IPS-20b (cell line): Measurements from ENCODE around the gene GPR32.

Experiments
- H3K27ac ChIP-seq: one replicate; pipeline ENCODE4 v1.5.1; 2013; ENCODE audit warnings: low read length
- H3K27me3 ChIP-seq: 2 replicates; pipeline ENCODE4 v1.6.1; 2013; ENCODE audit warnings: mild to moderate bottlenecking, low read length, inconsistent platforms; ENCODE audit not compliant: insufficient read depth
- H3K36me3 ChIP-seq: 2 replicates; pipeline ENCODE4 v1.6.1; 2013; ENCODE audit warnings: low read depth, mild to moderate bottlenecking, inconsistent platforms, low read length, moderate library complexity; ENCODE audit not compliant: insufficient read depth
- H3K4me1 ChIP-seq: 2 replicates; pipeline ENCODE4 v1.6.1; 2013; ENCODE audit warnings: mild to moderate bottlenecking, control low read depth, inconsistent platforms, low read length, moderate library complexity; ENCODE audit not compliant: insufficient read depth
- H3K4me3 ChIP-seq: 2 replicates; pipeline ENCODE4 v1.5.1; 2013; ENCODE audit warnings: mild to moderate bottlenecking, low read length, inconsistent platforms
- H3K9ac ChIP-seq: 2 replicates; pipeline ENCODE4 v1.6.1; 2013; ENCODE audit warnings: low read depth, mild to moderate bottlenecking, inconsistent platforms, low read length, moderate library complexity
- H3K9me3 ChIP-seq: 2 replicates; pipeline ENCODE4 v1.6.1; 2013; ENCODE audit warnings: mild to moderate bottlenecking, low read depth, low read length, inconsistent platforms; ENCODE audit not compliant: insufficient read depth

Gene GPR32

DNA sequence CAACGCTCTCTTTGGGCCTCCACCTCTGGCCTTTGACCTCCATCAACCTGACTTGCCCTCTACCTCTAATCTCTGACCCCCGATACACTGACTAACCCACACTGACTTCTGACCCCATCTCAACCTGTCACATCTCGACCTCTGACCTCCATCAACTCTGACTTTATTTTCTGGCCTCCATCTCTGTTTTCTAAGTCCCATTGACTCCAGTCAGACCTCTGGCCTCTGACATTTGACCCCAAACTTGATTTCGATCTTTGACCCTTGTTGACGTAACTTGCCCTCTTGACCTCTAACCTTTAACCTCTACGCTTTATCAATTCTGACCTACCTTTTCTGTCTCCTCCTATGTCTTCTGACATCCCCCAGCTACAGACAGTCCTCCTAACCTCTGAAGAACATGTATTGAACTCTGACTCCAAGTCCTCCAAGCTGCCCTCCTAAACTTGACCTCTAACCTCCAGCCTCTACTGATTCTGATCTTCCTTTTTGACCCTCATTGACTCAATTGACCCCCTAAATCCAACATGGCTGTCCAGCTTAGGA lies 20.7 kb downstream of the GPR32 start:
- Histone ChIP-seq H3K27me3 (no peaks in the 10 kb centered on the region), H3K4me3 (no peak overlapping the region), H3K27ac (no peak overlapping the region), H3K9me3 (no peaks in the 10 kb centered on the region), H3K9ac (no peak overlapping the region), H3K4me1 (no peaks in the 10 kb centered on the region), H3K36me3 (peaks cover 6% of the 10 kb centered on the region; the same call in 1 of the 2 replicates)

DNA sequence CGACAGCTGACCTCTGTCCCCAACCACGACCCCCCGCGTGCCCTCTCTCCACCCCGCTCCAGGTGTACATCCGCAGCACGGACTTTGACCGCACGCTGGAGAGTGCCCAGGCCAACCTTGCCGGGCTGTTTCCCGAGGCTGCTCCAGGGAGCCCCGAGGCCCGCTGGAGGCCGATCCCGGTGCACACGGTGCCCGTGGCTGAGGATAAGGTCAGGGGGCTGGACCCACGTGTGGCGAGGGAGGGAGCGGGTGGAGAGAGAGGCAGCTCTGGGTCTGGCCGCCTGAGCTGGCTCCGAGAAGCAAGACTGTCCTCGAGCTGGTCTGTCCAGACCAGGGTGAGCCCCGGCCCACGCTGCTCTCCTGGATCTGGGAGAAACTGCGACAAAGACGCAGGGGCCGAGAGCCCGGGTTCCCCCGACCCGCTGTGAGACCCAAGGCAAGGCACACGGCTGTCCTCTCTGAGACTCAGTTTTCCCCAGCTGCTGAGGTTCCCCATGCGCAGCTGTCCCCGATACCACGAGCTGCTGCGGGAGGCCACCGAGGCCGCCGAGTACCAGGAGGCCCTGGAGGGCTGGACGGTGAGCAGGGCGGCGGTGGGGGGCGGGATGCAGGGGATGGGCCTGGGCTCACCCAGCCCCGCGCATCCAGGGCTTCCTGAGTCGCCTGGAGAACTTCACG lies 21.5 kb downstream of the GPR32 start:
- no peak overlapping the region for H3K27ac ChIP-seq
- peaks cover 14% of the 10 kb centered on the region; the same call in 1 of the 2 replicates for H3K36me3 ChIP-seq
- H3K27me3 ChIP-seq: no peaks in the 10 kb centered on the region
- H3K4me3 ChIP-seq: no peak overlapping the region
- no peaks in the 10 kb centered on the region for H3K4me1 ChIP-seq
- no peak overlapping the region for H3K9ac ChIP-seq
- H3K9me3 ChIP-seq: no peaks in the 10 kb centered on the region

DNA sequence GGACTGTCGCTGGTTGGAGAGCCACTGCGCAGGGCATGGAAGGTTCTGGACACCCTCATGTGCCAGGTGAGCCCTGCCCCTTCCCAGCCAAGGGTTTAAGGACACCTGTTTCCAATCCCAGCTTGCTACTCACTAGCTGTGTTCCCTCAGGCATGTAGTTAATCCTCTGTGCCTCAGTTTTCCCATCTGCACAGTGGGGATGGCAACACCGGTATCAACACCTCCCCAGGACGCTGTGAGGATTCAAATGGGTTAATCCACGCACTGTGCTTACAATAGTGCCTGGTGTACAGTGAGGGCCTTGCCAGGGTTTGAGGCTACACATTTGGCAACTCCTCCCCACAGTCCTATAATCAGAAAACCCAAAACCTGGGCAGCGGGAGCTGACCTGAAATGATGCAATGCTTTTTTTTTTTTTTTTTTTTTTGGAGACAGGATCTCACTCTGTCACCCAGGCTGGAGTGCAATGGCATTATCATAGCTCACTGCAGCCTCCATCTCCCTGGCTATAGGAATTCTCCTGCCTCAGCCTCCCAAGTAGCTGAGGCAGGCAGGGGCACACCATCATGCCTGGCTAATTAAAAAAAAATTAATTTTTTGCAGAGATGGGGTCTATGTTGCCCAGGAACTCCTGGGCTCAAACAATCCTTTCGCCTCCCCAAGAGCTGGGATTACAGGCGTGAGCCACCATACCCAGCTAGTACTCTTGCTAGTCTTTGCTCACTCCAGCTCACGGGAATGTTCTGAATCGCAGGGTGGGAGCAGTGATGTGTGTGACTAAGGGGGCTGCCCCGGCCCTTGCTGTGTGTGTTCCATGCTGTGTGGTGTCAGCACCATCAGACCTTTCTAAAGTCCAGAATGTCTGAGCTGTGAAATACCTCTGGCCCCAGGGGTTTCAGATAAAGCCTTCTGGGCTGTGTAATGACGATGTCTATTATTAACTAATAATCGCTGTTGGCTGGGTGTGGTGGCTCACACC lies 22.3 kb downstream of the GPR32 start:
- Histone ChIP-seq H3K9ac (no peak overlapping the region), H3K27me3 (no peaks in the 10 kb centered on the region), H3K4me3 (no peak overlapping the region), H3K4me1 (no peaks in the 10 kb centered on the region), H3K9me3 (no peaks in the 10 kb centered on the region), H3K27ac (no peak overlapping the region), H3K36me3 (peaks cover 22% of the 10 kb centered on the region)

DNA sequence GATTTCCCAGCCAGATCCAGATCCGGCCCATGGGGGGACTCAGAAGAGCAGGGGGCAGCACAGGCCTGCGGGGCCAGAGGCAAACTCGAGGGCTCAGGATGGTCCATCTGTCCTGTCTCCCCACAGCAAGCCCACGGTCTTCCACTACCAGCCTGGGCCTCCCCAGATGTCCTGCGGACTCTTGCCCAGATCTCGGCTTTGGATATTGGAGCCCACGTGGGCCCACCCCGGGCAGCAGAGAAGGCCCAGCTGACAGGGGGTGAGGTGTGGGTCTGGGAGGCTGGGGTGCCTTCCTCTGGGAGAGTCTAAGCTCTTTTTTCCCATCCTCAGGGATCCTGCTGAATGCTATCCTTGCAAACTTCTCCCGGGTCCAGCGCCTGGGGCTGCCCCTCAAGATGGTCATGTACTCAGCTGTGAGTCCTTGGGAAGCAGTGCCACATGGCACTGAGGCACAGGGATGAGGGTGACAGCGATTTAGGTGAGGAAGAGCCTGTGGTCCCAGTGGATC lies 23.3 kb downstream of the GPR32 start:
- H3K36me3 ChIP-seq: peaks cover 32% of the 10 kb centered on the region
- H3K9me3 ChIP-seq: no peaks in the 10 kb centered on the region
- H3K4me3 ChIP-seq: no peak overlapping the region
- no peaks in the 10 kb centered on the region for H3K4me1 ChIP-seq
- H3K27me3 ChIP-seq: no peaks in the 10 kb centered on the region
- no peak overlapping the region for H3K9ac ChIP-seq
- H3K27ac ChIP-seq: no peak overlapping the region

DNA sequence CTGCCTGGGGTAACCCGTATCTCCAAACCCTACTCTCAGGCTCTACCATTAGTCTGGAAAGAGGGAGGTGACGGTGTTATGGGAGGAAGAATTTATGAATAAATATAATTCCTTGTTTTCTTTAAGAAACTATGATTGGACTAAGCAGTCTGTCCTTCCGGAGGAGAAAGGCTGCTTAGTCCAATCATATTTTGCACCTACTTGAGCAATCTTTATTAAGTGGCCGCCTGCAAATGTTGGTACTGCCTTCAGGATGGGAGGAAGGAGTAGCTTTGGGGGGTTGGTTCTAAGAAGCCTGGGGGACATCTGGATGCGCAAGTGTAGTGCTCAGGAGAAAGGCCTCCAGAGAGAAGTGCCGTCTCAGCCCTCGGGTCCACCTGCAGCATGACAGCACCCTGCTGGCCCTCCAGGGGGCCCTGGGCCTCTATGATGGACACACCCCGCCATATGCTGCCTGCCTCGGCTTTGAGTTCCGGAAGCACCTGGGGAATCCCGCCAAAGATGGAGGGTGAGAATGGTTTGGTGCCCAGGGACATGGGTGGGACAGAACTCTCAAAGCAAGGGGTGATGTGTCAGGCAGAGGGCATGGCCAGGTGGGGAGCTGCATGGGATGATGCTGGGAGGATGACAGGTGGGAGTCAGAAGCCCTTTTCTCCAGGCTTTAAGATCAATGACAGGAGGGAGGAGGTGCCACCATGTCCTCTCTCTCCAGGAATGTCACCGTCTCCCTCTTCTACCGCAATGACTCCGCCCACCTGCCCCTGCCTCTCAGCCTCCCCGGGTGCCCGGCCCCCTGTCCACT lies 24.0 kb downstream of the GPR32 start:
- Histone ChIP-seq H3K4me3 (no peak overlapping the region), H3K9me3 (no peaks in the 10 kb centered on the region), H3K9ac (no peak overlapping the region), H3K36me3 (peaks cover 39% of the 10 kb centered on the region), H3K4me1 (no peaks in the 10 kb centered on the region), H3K27me3 (no peaks in the 10 kb centered on the region), H3K27ac (no peak overlapping the region)

DNA sequence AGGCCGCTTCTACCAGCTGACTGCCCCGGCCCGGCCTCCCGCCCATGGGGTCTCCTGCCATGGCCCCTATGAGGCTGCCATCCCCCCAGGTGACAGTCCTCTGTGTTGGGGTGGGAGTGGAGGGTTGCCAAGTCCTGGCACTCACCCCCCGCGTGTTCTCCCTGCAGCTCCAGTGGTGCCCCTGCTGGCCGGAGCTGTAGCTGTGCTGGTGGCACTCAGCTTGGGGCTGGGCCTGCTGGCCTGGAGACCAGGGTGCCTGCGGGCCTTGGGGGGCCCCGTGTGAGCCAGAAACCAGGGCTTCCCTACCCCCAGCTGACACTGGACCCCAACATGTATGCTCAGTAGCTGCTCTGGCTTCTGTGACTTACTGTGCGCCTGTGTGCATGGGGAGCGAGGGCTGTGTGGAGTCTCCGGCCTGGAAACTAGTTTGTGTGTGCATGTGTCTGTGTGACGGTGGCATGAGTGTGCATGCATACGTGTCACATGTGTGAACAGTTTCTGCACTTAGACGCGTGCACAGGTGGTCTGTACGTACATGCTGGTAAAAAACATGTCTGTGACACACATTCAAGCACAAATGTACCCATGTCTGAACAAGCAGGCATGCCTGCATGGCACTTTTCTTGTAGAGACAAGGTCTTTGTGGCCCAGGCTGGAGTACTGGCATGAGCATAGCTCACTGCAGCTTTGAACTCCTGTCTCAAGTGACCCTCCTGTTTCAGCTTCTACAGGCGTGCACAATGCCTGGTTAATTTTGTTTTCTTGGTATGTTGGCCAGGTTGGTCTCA lies 24.8 kb downstream of the GPR32 start:
- Histone ChIP-seq H3K27ac (no peak overlapping the region), H3K9ac (no peak overlapping the region)

DNA sequence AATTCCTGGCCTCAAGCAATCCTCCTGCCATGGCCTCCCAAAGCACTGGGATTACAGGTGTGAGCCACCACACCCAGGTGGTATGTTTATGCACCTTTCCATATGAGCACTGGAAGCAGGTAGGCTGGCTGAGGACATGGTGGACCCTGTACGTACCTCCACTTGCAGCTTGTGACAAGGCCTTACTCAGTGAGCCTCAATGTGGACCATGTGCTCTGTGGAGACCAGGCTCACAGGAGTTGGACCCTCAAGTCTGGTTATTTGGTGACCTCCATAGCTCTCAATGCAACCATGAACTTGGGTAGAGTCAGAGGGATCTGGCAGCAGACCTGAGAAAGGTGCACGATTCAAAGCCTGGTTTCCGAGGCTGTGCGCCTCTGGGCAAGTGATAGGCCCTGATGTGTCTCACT lies 25.4 kb downstream of the GPR32 start:
- H3K4me3 ChIP-seq: no peak overlapping the region
- H3K27ac ChIP-seq: no peak overlapping the region
- H3K27me3 ChIP-seq: no peaks in the 10 kb centered on the region
- H3K36me3 ChIP-seq: peaks cover 53% of the 10 kb centered on the region
- no peaks in the 10 kb centered on the region for H3K9me3 ChIP-seq
- H3K4me1 ChIP-seq: no peaks in the 10 kb centered on the region
- H3K9ac ChIP-seq: no peak overlapping the region

More for the DNA sequence above, 24.8 kb downstream of the GPR32 start:
- Histone ChIP-seq H3K9me3 (no peaks in the 10 kb centered on the region), H3K4me1 (no peaks in the 10 kb centered on the region), H3K27me3 (no peaks in the 10 kb centered on the region), H3K36me3 (peaks cover 47% of the 10 kb centered on the region), H3K4me3 (no peak overlapping the region)

DNA sequence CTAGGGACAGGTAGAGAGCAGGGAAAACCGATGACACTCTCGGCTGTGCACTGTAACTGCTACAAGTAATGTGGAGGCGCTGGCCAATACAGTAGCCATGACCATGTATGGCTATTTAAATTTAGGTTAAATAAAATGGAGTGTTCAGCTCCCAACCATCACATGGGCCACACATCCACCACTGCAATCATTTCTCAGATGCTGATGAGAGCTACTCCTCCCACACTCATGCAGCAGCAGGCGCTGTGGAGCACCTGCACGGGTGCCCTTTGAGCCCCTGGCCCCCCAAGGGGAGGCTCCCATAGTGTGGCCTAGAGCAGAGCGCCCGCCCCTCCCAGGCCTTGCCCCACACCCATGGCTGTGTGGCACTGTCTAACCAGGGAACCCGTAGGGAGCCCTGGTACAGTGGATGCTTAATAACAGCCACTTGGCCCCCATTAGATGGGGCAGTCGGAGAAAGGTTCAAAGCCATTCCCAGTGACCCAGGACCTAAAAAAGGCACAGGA lies 25.9 kb downstream of the GPR32 start:
- no peaks in the 10 kb centered on the region for H3K4me1 ChIP-seq
- H3K27me3 ChIP-seq: no peaks in the 10 kb centered on the region
- H3K9me3 ChIP-seq: no peaks in the 10 kb centered on the region
- no peak overlapping the region for H3K9ac ChIP-seq
- H3K4me3 ChIP-seq: no peak overlapping the region
- peaks cover 58% of the 10 kb centered on the region for H3K36me3 ChIP-seq
- H3K27ac ChIP-seq: no peak overlapping the region

DNA sequence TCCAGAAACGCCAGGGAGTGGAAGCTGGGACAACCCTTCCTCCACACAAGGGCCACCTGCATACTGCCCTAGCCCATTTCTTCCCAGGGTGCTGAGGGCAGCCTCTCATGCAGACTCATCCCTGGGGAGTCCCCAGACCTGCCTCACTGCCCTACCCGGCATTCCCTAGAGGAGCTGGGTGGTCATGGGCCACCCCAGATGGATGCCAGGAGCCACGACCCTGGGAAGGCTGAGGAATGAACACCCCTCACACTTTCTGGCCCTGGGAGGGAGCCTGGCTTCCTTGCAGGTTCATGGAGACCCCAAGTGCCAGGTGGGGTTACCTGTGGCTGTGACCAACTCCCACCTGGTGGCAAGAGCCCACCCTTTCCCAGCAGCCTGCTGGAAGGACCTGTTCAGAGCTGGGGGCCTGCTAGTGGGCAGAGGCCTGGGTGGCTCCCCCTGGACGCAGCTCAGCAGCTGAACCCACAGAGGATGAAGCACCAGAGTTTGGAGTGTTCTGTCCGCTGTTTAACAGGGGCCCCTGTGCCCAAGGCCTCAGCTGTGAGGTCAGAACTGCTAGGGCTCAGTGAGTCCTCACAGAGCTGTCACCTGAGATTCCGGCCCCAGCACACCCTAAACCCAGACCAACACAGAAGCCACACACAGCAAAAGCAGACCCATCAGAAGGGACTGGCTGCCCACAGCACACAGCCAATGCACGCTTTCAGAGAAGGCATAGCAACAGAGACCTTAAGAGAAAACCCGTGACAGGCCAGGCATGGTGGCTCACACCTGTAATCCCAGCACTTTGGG lies 26.6 kb downstream of the GPR32 start:
- Histone ChIP-seq H3K4me3 (no peak overlapping the region), H3K27ac (no peak overlapping the region), H3K9ac (no peak overlapping the region), H3K36me3 (peaks cover 64% of the 10 kb centered on the region), H3K27me3 (no peaks in the 10 kb centered on the region), H3K4me1 (no peaks in the 10 kb centered on the region), H3K9me3 (no peaks in the 10 kb centered on the region)

DNA sequence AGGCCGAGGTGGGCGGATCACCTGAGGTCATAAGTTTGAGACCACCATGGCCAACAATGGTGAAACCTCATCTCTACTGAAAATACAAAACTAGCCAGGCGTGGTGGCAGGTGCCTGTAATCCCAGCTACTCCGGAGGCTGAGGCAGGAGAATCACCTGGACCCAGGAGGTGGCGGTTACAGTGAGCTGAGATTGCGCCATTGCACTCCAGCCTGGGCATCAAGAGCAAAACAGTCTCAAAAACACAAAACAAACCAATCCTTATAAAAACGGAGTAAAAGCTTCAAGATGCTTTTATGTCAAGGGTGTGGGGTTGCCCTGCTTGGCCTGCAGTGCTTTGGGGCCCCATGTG lies 27.1 kb downstream of the GPR32 start:
- Histone ChIP-seq H3K9ac (no peak overlapping the region), H3K36me3 (peaks cover 69% of the 10 kb centered on the region), H3K27ac (no peak overlapping the region), H3K4me3 (no peak overlapping the region), H3K27me3 (no peaks in the 10 kb centered on the region), H3K4me1 (no peaks in the 10 kb centered on the region; the same call in 1 of the 2 replicates), H3K9me3 (no peaks in the 10 kb centered on the region)
